DOHH2 (cell line): ENCODE results near the gene MRPL33.

Source experiments
- EZH2phosphoT487 ChIP-seq: fragments of 200-600 bp; sonication (generic); IDR thresholded peaks from 2 replicates; pipeline ENCODE4 v1.6.1; 2017; ENCODE audit warnings: borderline replicate concordance, mild to moderate bottlenecking, antibody characterized with exemption, low read length, moderate library complexity, mixed read lengths
- TF ChIP-seq, protein P1 (sequence below): fragments of 200-600 bp; sonication (generic); IDR thresholded peaks from one replicate; pipeline ENCODE4 v1.5.1; 2014; ENCODE audit warnings: antibody characterized with exemption, mild to moderate bottlenecking, low read depth, low read length; ENCODE audit not compliant: poor library complexity, severe bottlenecking

DNA sequence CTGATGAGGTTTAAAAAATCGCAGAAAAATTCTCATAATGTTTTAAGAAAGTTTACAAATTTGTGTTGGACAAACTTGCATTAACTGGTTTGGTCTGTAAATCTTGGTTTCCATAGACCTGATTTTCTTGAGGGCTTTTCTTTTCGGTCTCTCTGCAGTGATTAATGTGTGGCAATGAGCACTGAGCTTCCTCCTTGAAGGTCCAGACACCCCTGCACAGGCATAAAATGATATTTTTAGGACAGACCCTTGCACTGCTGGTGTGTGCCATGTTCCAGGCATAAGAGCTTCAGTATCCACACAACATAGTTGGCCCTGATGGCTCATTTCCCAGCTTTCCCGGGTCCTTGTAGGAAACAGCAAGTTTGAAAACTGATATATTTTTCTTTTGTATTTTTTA lies 33.7 kb downstream of the MRPL33 start:
- TF ChIP-seq, protein P1, sequence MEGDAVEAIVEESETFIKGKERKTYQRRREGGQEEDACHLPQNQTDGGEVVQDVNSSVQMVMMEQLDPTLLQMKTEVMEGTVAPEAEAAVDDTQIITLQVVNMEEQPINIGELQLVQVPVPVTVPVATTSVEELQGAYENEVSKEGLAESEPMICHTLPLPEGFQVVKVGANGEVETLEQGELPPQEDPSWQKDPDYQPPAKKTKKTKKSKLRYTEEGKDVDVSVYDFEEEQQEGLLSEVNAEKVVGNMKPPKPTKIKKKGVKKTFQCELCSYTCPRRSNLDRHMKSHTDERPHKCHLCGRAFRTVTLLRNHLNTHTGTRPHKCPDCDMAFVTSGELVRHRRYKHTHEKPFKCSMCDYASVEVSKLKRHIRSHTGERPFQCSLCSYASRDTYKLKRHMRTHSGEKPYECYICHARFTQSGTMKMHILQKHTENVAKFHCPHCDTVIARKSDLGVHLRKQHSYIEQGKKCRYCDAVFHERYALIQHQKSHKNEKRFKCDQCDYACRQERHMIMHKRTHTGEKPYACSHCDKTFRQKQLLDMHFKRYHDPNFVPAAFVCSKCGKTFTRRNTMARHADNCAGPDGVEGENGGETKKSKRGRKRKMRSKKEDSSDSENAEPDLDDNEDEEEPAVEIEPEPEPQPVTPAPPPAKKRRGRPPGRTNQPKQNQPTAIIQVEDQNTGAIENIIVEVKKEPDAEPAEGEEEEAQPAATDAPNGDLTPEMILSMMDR, result no peak
- TF ChIP-seq EZH2phosphoT487, result no peak
